ENCODE results near the gene LAMB3.
A peak's percentile ranks its signal among the peaks of the same experiment; 100 is the strongest.

Gene LAMB3

DNA sequence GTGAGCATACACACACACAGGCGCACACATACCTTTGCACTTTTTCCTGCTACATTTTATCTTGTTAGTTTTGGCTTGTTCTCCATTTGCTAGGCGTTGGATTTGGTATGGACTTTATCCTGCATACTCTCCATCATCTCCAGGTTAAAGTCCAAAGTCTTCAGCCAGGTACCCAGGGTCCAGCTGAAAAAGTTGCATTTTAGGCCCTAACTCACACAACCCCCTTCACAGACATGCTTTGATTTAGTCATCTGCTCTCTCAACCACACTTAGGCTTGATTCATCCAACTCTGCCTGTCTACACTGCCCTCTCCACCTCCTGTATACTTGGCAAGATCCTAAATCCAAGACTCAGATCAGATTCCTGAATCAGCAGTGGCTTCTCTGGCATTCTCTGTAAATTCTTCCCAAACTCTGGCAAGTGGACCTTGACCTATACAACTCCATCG, 10.7 kb upstream of the LAMB3 start:
- H3K4me3 ChIP-seq (ENCODE audit: low read depth, low read length) = no peak overlapping the region
- in situ Hi-C loops (cut with HindIII; ENCODE audit: low sequenced_read_pairs) = no loop called here
- TF ChIP-seq, protein P1, sequence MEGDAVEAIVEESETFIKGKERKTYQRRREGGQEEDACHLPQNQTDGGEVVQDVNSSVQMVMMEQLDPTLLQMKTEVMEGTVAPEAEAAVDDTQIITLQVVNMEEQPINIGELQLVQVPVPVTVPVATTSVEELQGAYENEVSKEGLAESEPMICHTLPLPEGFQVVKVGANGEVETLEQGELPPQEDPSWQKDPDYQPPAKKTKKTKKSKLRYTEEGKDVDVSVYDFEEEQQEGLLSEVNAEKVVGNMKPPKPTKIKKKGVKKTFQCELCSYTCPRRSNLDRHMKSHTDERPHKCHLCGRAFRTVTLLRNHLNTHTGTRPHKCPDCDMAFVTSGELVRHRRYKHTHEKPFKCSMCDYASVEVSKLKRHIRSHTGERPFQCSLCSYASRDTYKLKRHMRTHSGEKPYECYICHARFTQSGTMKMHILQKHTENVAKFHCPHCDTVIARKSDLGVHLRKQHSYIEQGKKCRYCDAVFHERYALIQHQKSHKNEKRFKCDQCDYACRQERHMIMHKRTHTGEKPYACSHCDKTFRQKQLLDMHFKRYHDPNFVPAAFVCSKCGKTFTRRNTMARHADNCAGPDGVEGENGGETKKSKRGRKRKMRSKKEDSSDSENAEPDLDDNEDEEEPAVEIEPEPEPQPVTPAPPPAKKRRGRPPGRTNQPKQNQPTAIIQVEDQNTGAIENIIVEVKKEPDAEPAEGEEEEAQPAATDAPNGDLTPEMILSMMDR (IDR thresholded peaks at IDR 0.05; ENCODE audit: low read depth, low read length) = no peak
- no peak for DNase-seq (ENCODE audit: low read depth, low spot score)

DNA sequence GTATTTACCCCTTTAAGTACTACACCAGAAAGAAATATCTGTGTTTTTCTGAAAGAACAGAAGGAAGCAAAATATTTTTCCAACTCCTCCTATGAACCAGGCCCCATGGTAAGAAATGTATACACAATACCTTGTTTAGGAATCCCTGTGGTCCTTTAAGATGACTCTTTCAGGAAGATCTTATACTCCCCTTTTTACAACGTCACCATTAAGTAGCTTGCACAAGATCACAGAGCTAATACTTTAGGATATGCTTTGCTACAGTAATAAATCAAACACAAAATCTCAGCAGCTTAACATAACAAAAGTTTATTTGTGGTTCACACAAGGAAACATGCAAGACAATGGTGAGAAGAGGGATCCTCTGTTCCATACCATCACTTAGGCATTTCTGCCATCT, 8.8 kb upstream of the LAMB3 start:
- in situ Hi-C loops (cut with HindIII; ENCODE audit: low sequenced_read_pairs) = no loop called here
- no peak overlapping the region for H3K4me3 ChIP-seq (ENCODE audit: low read depth, low read length)
- DNase-seq (ENCODE audit: low read depth, low spot score) = peak; percentile 15
- TF ChIP-seq, protein P1 (IDR thresholded peaks at IDR 0.05; ENCODE audit: low read depth, low read length) = no peak

DNA sequence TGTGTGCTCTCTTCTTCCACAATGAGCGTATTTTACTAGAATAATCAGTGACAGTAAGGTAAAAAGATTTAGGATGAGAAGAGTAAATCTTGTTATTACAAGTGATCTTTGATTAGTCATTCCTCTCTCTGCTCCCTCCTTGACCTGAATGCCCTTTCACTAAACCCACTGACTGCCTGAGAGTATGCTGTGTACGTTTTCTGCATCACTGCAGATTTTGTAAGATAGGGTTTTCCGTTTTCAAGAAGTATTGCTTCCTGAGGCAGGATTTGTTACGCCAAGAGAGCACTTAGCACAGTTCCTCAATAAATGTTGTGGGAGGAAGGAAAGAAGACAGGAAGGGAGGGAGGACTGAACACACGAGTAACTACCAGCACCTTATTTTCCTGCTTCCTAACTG, 7.7 kb upstream of the LAMB3 start:
- TF ChIP-seq, protein P1 (IDR thresholded peaks at IDR 0.05; ENCODE audit: low read depth, low read length) = no peak
- in situ Hi-C loops (cut with HindIII; ENCODE audit: low sequenced_read_pairs) = no loop called here
- DNase-seq (ENCODE audit: low read depth, low spot score) = no peak
- H3K4me3 ChIP-seq (ENCODE audit: low read depth, low read length) = no peak overlapping the region

DNA sequence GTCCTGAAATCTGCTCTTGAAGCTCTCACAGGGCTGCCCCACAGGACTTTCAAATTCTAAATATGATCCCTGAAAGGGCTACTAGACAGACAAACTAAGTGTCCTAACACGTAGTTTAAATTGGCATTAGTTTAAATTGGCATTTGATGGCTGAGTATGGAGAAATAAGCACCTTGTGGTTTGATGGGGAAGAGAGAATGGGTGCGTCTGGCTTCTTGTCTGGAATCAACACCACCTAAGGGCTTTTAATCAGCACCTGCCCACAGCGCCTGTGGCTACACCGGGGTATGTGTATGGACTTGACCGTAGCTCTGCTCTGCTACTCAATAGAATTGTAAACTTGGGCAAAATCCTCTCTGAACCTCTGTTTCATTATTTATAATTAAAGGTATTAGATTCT, 5.7 kb upstream of the LAMB3 start:
- in situ Hi-C loops (cut with HindIII; ENCODE audit: low sequenced_read_pairs) = no loop called here
- H3K4me3 ChIP-seq (ENCODE audit: low read depth, low read length) = no peak overlapping the region
- TF ChIP-seq, protein P1 (IDR thresholded peaks at IDR 0.05; ENCODE audit: low read depth, low read length) = no peak
- no peak for DNase-seq (ENCODE audit: low read depth, low spot score)

DNA sequence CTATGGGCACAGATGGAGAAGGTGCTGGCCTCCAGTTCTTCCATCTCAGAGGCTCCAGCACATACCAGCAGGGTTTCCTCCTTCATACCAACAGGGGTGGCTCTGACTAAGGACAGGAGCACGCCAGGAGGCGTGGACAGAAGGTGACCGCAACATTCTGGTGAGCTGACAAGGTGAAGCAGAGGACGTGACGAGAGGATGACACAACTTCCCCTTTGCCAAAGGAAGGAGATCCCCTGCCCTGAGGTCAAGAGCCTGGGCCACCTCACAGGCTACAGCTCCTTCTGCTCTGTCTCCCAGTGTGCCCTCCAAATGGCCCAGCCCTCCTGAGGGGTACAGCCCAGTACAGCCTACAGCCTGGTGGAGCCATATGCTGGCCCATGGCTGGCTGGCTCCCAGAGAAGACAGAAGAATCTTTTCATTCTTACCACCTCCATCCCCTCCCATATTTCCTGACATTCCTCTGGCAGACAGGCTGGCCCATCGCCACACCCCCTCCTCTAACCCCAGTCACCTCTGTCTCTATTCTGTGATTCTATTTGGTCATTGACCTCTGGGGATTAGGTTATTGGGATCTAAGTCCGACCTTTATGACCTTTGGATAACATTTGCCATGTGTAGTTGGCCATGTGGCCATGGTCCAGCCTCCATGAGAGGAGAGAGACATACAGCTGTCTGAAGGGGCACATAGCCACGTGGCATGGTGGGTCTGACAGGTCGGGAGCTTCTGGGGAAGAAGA, 5.1 kb upstream of the LAMB3 start:
- H3K4me3 ChIP-seq (ENCODE audit: low read depth, low read length) = no peak overlapping the region
- DNase-seq (ENCODE audit: low read depth, low spot score) = peak; percentile 54
- in situ Hi-C loops (cut with HindIII; ENCODE audit: low sequenced_read_pairs) = no loop called here
- TF ChIP-seq, protein P1 (IDR thresholded peaks at IDR 0.05; ENCODE audit: low read depth, low read length) = no peak

DNA sequence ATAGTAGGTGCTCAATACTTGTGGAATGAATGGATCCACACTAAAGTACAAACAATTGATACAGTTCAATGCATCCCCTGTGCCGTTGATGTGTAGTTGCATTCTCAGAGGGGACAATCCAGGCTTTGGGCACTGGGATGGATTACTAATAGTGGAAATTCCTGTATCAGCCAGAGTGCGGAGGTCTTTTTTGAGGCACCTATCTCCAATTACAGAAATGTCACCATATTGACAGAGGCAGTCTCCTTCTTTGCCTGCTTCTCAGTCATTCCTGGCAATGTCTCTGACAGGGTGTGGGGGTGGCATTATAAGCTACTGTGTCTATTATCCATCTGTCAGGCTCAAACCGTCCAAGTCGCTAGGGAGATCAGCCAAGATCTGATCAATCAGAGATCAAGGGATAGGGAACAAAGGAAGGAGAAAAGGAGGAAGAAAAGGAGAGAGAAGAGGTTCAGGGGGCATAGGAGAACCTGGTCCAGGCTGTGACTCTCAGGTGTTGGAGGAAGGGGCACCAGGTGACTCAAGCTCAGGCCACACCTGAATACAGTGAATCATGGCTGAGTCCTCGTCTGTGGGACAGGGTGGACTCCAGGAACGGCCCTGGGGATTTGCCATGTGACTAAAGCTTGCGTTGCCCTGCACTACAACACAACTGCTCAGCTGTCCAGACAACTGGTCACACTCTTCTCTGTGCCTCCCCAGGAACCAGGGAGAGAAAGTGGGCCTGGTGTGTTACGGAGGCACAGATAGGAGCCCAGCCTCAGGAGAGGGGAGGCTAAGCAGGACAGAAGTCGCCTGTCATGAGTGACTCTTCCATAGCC, 3.4 kb upstream of the LAMB3 start:
- no peak for DNase-seq (ENCODE audit: low read depth, low spot score)
- H3K4me3 ChIP-seq (ENCODE audit: low read depth, low read length) = no peak overlapping the region
- TF ChIP-seq, protein P1 (IDR thresholded peaks at IDR 0.05; ENCODE audit: low read depth, low read length) = no peak
- in situ Hi-C loops (cut with HindIII; ENCODE audit: low sequenced_read_pairs) = no loop called here
